ENCODE data around the gene AMDHD2. TPM values are rescaled to one million over a fixed set of nuclear protein-coding genes. Genes with fewer than 3 reads are reported as not detected.

The AMDHD2 gene
- total and polyA plus RNA-seq, 2 of the 13 experiments (the other 11 are each of a cell fraction or from before 2014, with no cell fraction given), result 33.5 to 39.1 TPM

- TF ChIP-seq ZNF362 (CRISPR knock-in tag; IDR thresholded peaks at IDR 0.05; ENCODE audit: borderline replicate concordance), result no peak
- TF ChIP-seq ZNF350 (CRISPR knock-in tag; IDR thresholded peaks at IDR 0.05; ENCODE audit: borderline replicate concordance, low read depth), result no peak
- TF ChIP-seq BRCA1 (CRISPR knock-in tag; IDR thresholded peaks at IDR 0.05), result no peak
- no peak for TF ChIP-seq SP5 (CRISPR knock-in tag; IDR thresholded peaks at IDR 0.05; ENCODE audit: borderline replicate concordance, low read depth)
- no peak for TF ChIP-seq ZNF772 (CRISPR knock-in tag; IDR thresholded peaks at IDR 0.05)
- TF ChIP-seq ZFP91 (CRISPR knock-in tag; IDR thresholded peaks at IDR 0.05; ENCODE audit: borderline replicate concordance), result no peak
- TF ChIP-seq SIN3B (IDR thresholded peaks at IDR 0.05; ENCODE audit: low read length), result peak; percentile 79
- TF ChIP-seq ZNF720 (CRISPR knock-in tag; IDR thresholded peaks at IDR 0.05), result no peak
- no peak for TF ChIP-seq ZNF282 (IDR thresholded peaks at IDR 0.05; ENCODE audit: partially characterized antibody)
- no peak for TF ChIP-seq IRX3 (CRISPR knock-in tag; IDR thresholded peaks at IDR 0.05; ENCODE audit: borderline replicate concordance, low read depth)
- no peak for TF ChIP-seq ZNF20 (CRISPR knock-in tag; IDR thresholded peaks at IDR 0.05)
- TF ChIP-seq SNAPC4 (CRISPR knock-in tag; IDR thresholded peaks at IDR 0.05), result no peak
- no peak for TF ChIP-seq ZNF232 (CRISPR knock-in tag; IDR thresholded peaks at IDR 0.05; ENCODE audit: borderline replicate concordance)
- TF ChIP-seq MTF2 (CRISPR knock-in tag; IDR thresholded peaks at IDR 0.05; ENCODE audit: borderline replicate concordance), result no peak
- peak; percentile 59; the same call in 1 of the 2 replicates for TF ChIP-seq IRF9 (CRISPR knock-in tag; IDR thresholded peaks at IDR 0.05; ENCODE audit: borderline replicate concordance)
- TF ChIP-seq PBX3 (CRISPR knock-in tag; IDR thresholded peaks at IDR 0.05; ENCODE audit: borderline replicate concordance), result no peak
- TF ChIP-seq KLF12 (CRISPR knock-in tag; IDR thresholded peaks at IDR 0.05; ENCODE audit: borderline replicate concordance), result no peak
- no peak for TF ChIP-seq ZNF17 (CRISPR knock-in tag; IDR thresholded peaks at IDR 0.05)
- no peak for TF ChIP-seq ZMYM2 (CRISPR knock-in tag; IDR thresholded peaks at IDR 0.05)
- TF ChIP-seq SRSF1 (optimal IDR thresholded peaks at IDR 0.05; ENCODE audit: low read depth, low read length), result no peak
Observed at GRCh38 chr16:2520097-2520783, at the start of gene AMDHD2 (continued).
